OCI-LY3 (cell line): ENCODE data around the gene GALNT18.

Source experiments
- H2AFZ ChIP-seq: fragments of 200-600, 300-600 bp; shearing (Covaris generic); 2 replicates; pipeline ENCODE4 v1.6.0; 2014; ENCODE audit warnings: antibody characterized with exemption, low read depth, low read length
- H3K27ac ChIP-seq: fragments of 200-600, 300-600 bp; sonication (generic); 2 replicates; pipeline ENCODE4 v1.5.1; 2014; ENCODE audit warnings: mild to moderate bottlenecking, low read length, moderate library complexity, mixed read lengths
- H3K27me3 ChIP-seq: fragments of 200-600, 300-600 bp; sonication (generic); 2 replicates; pipeline ENCODE4 v1.6.1; 2014; ENCODE audit warnings: low read depth, low read length, mixed read lengths
- H3K36me3 ChIP-seq: fragments of 200-600, 300-600 bp; sonication (generic); replicated peaks from 2 replicates; pipeline ENCODE3; 2014; ENCODE audit warnings: low read depth, low read length, mixed read lengths
- H3K4me1 ChIP-seq: fragments of 300-600, 200-600 bp; sonication (generic); 2 replicates; pipeline ENCODE4 v1.6.1; 2014; ENCODE audit warnings: low read length, mixed read lengths
- H3K4me2 ChIP-seq: fragments of 200-600, 300-600 bp; sonication (generic); 2 replicates; pipeline ENCODE4 v1.6.1; 2014; ENCODE audit warnings: low read length, mixed read lengths
- H3K4me3 ChIP-seq: fragments of 300-600, 200-600 bp; sonication (generic); 2 replicates; pipeline ENCODE4 v1.5.1; 2014; ENCODE audit warnings: antibody characterized with exemption, mild to moderate bottlenecking, low read length, moderate library complexity
- H3K79me2 ChIP-seq: fragments of 300-600, 200-600 bp; shearing (Covaris generic); 2 replicates; pipeline ENCODE4 v1.6.1; 2014; ENCODE audit warnings: mild to moderate bottlenecking, low read length, mixed read lengths
- H3K9ac ChIP-seq: fragments of 300-600, 200-600 bp; shearing (Covaris generic); 2 replicates; pipeline ENCODE4 v1.6.0; 2014; ENCODE audit warnings: mild to moderate bottlenecking, low read length, moderate library complexity
- H3K9me3 ChIP-seq: fragments of 200-600, 300-600 bp; shearing (Covaris generic); 2 replicates; pipeline ENCODE4 v1.6.1; 2014; ENCODE audit warnings: low read length, mixed read lengths; ENCODE audit not compliant: insufficient read depth
- H4K20me1 ChIP-seq: fragments of 200-600, 300-600 bp; sonication (generic); 2 replicates; pipeline ENCODE4 v1.6.1; 2016; ENCODE audit warnings: low read length, mixed read lengths; ENCODE audit not compliant: insufficient read depth
- EZH2phosphoT487 ChIP-seq: fragments of 200-600 bp; shearing (Covaris generic); IDR thresholded peaks from 2 replicates; pipeline ENCODE4 v1.6.1; 2018; ENCODE audit warnings: antibody characterized with exemption, mixed run types, low read depth
- TF ChIP-seq, protein P1 (sequence below): fragments of 200-600, 300-600 bp; sonication (generic); IDR thresholded peaks from 2 replicates; pipeline ENCODE4 v1.5.1; 2014; ENCODE audit warnings: antibody characterized with exemption, low read length, low read depth

Gene GALNT18

DNA sequence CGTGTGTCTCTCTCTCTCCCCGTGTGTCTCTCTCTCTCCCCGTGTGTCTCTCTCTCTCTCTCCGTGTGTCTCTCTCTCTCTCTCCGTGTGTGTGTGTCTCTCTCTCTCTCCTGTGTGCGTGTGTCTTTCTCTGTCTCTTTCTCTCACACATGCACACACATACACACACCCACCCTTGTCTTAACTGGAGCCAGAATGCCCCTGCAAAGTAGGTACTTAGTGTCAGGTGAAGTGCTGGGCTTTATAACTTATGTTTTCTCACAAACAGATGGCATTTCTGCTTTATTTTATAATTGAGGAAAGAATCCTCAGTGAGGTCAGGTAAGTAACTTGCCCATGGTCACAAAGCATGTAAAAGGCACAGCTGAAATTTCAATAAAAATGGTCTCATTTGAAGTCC is 374.7 kb downstream of the GALNT18 start:
- Histone ChIP-seq H3K79me2 (no peaks in the 10 kb centered on the region), H2AFZ (no peak overlapping the region), H3K4me3 (no peak overlapping the region), H3K27ac (no peak overlapping the region), H3K4me2 (no peak overlapping the region), H3K4me1 (peaks cover 14% of the 10 kb centered on the region), H3K9ac (no peak overlapping the region), H3K27me3 (no peaks in the 10 kb centered on the region; the same call in 1 of the 2 replicates), H3K9me3 (no peaks in the 10 kb centered on the region), H3K36me3 (no peaks in the 10 kb centered on the region), H4K20me1 (no peaks in the 10 kb centered on the region)
- no peak for TF ChIP-seq EZH2phosphoT487
- TF ChIP-seq, protein P1, sequence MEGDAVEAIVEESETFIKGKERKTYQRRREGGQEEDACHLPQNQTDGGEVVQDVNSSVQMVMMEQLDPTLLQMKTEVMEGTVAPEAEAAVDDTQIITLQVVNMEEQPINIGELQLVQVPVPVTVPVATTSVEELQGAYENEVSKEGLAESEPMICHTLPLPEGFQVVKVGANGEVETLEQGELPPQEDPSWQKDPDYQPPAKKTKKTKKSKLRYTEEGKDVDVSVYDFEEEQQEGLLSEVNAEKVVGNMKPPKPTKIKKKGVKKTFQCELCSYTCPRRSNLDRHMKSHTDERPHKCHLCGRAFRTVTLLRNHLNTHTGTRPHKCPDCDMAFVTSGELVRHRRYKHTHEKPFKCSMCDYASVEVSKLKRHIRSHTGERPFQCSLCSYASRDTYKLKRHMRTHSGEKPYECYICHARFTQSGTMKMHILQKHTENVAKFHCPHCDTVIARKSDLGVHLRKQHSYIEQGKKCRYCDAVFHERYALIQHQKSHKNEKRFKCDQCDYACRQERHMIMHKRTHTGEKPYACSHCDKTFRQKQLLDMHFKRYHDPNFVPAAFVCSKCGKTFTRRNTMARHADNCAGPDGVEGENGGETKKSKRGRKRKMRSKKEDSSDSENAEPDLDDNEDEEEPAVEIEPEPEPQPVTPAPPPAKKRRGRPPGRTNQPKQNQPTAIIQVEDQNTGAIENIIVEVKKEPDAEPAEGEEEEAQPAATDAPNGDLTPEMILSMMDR, result no peak

DNA sequence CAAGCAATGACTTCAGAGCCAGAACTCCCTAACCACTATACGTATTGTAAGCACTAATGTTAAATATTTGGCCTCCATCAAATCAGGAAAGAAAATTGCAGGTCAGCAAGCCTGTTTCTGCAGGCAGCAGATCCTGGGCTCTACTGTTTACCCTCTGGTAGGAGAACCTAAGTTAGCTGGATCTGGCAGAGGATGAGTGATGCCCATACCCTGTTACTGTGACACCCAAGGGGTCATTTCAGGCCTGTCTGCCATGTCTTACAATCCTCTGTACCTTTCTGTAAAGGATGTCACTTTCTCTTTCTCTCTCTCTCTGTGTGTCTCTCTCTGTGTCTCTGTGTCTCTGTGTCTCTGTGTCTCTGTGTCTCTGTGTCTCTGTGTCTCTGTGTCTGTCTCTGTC is 375.6 kb downstream of the GALNT18 start:
- Histone ChIP-seq H3K9me3 (no peaks in the 10 kb centered on the region), H2AFZ (no peak overlapping the region), H3K9ac (no peak overlapping the region), H3K36me3 (no peaks in the 10 kb centered on the region), H3K4me1 (peaks cover 8% of the 10 kb centered on the region), H3K27ac (no peak overlapping the region), H3K79me2 (no peaks in the 10 kb centered on the region), H3K4me2 (no peak overlapping the region), H4K20me1 (no peaks in the 10 kb centered on the region), H3K4me3 (no peak overlapping the region), H3K27me3 (no peaks in the 10 kb centered on the region; the same call in 1 of the 2 replicates)
- no peak for TF ChIP-seq EZH2phosphoT487
- TF ChIP-seq, protein P1, result no peak

- TF ChIP-seq, protein P1, result no peak
- no peak for TF ChIP-seq EZH2phosphoT487
Observed at GRCh38 chr11:11245453-11245852, 376.4 kb downstream of the GALNT18 start.

GRCh38 chr11:11244470-11245080 is 377.2 kb downstream of the GALNT18 start:
- Histone ChIP-seq H3K4me1 (peaks cover 5% of the 10 kb centered on the region; the same call in 1 of the 2 replicates), H2AFZ (no peak overlapping the region), H3K27me3 (no peaks in the 10 kb centered on the region; the same call in 1 of the 2 replicates), H3K4me3 (no peak overlapping the region), H3K79me2 (no peaks in the 10 kb centered on the region), H3K9ac (no peak overlapping the region), H3K4me2 (no peak overlapping the region), H3K27ac (no peak overlapping the region), H3K36me3 (no peaks in the 10 kb centered on the region), H4K20me1 (no peaks in the 10 kb centered on the region), H3K9me3 (no peaks in the 10 kb centered on the region)
- TF ChIP-seq, protein P1, result no peak
- no peak for TF ChIP-seq EZH2phosphoT487

More at GRCh38 chr11:11245453-11245852, 376.4 kb downstream of the GALNT18 start:
- H3K27ac ChIP-seq, result no peak overlapping the region
- H3K9ac ChIP-seq, result no peak overlapping the region
- no peak overlapping the region for H3K4me3 ChIP-seq
- no peaks in the 10 kb centered on the region for H3K79me2 ChIP-seq
- peaks cover 5% of the 10 kb centered on the region; the same call in 1 of the 2 replicates for H3K4me1 ChIP-seq
- no peak overlapping the region for H2AFZ ChIP-seq
- H3K4me2 ChIP-seq, result no peak overlapping the region
- no peaks in the 10 kb centered on the region; the same call in 1 of the 2 replicates for H3K27me3 ChIP-seq
- no peaks in the 10 kb centered on the region for H4K20me1 ChIP-seq
- H3K9me3 ChIP-seq, result no peaks in the 10 kb centered on the region
- H3K36me3 ChIP-seq, result no peaks in the 10 kb centered on the region
